Neural progenitor cell (in vitro differentiated cells): ENCODE measurements around the gene EEF2K. TPM values are rescaled to one million over a fixed set of nuclear protein-coding genes. Genes with fewer than 3 reads are reported as not detected.

Experiments
- DNase-seq: peaks from one replicate; pipeline ENCODE4 v3.0.0-alpha.2; 2016; ENCODE audit warnings: low spot score
- H2AFZ ChIP-seq: fragments of 200-600 bp; sonication (generic); replicated peaks from 2 replicates; pipeline ENCODE4 v1.6.1; 2016; ENCODE audit warnings: antibody characterized with exemption
- H3F3A ChIP-seq: fragments of 200-600 bp; sonication (generic); 2 replicates; pipeline ENCODE4 v1.6.1; 2016; ENCODE audit warnings: antibody characterized with exemption, low read depth
- H3K27ac ChIP-seq: fragments of 200-600 bp; sonication (generic); 2 replicates; pipeline ENCODE4 v1.5.1; 2016; ENCODE audit warnings: mild to moderate bottlenecking
- H3K27me3 ChIP-seq: fragments of 200-600 bp; sonication (generic); 2 replicates; pipeline ENCODE4 v1.6.1; 2016; ENCODE audit warnings: mild to moderate bottlenecking, moderate library complexity
- H3K36me3 ChIP-seq: fragments of 200-600 bp; sonication (generic); 2 replicates; pipeline ENCODE4 v1.5.1; 2016
- H3K4me1 ChIP-seq: fragments of 200-600 bp; sonication (generic); 2 replicates; pipeline ENCODE4 v1.6.1; 2016; ENCODE audit warnings: mixed run types
- H3K4me2 ChIP-seq: fragments of 200-600 bp; sonication (generic); 2 replicates; pipeline ENCODE4 v1.6.1; 2016
- H3K4me3 ChIP-seq: fragments of 200-600 bp; sonication (generic); 2 replicates; pipeline ENCODE4 v1.5.1; 2016
- H3K79me2 ChIP-seq: fragments of 200-600 bp; sonication (generic); 2 replicates; pipeline ENCODE4 v1.6.1; 2016; ENCODE audit warnings: low read depth
- H3K9ac ChIP-seq: fragments of 200-600 bp; sonication (generic); 2 replicates; pipeline ENCODE4 v1.6.1; 2016
- H3K9me3 ChIP-seq: fragments of 200-600 bp; sonication (generic); 2 replicates; pipeline ENCODE4 v1.5.1; 2016; ENCODE audit warnings: low read depth
- H4K20me1 ChIP-seq: fragments of 200-600 bp; sonication (generic); 2 replicates; pipeline ENCODE4 v1.6.1; 2016; ENCODE audit warnings: low read depth
- H3K27ac Mint-ChIP-seq: 3 replicates; pipeline ENCODE4 v1.8.0; 2021; ENCODE audit warnings: mixed read lengths
- H3K27me3 Mint-ChIP-seq: 2 replicates; pipeline ENCODE4 v1.8.0; 2022; ENCODE audit warnings: low read depth, mild to moderate bottlenecking, inconsistent platforms, moderate library complexity, mixed read lengths; ENCODE audit not compliant: insufficient read depth
- H3K36me3 Mint-ChIP-seq: 3 replicates; pipeline ENCODE4 v1.8.0; 2021; ENCODE audit warnings: mixed read lengths
- H3K4me1 Mint-ChIP-seq: 3 replicates; pipeline ENCODE4 v1.8.0; 2021; ENCODE audit warnings: mixed read lengths
- H3K4me3 Mint-ChIP-seq: 3 replicates; pipeline ENCODE4 v1.8.0; 2021; ENCODE audit warnings: mild to moderate bottlenecking, moderate library complexity, mixed read lengths
- H3K9me3 Mint-ChIP-seq: 3 replicates; pipeline ENCODE4 v1.8.0; 2020; ENCODE audit warnings: mixed read lengths
- CTCF ChIP-seq: fragments of 200-600 bp; sonication (generic); IDR thresholded peaks from 2 replicates; pipeline ENCODE4 v1.5.1; 2017; ENCODE audit warnings: antibody characterized with exemption, mild to moderate bottlenecking
- EZH2 ChIP-seq: fragments of 200-600 bp; sonication (generic); IDR thresholded peaks from 2 replicates; pipeline ENCODE4 v1.6.1; 2017; ENCODE audit warnings: antibody characterized with exemption, mild to moderate bottlenecking, moderate library complexity
- EZH2phosphoT487 ChIP-seq: fragments of 200-600 bp; sonication (generic); IDR thresholded peaks from 2 replicates; pipeline ENCODE4 v1.6.1; 2017; ENCODE audit warnings: antibody characterized with exemption
- total RNA-seq: library from RNA; depleted of rRNA; stranded (reverse); fragments of >200 nt; gene quantifications from 2 replicates; pipeline ENCODE4 v1.2.3, GENCODE V29; 2015; ENCODE audit warnings: low replicate concordance

Gene EEF2K
- total RNA-seq, 1 donor from 2014 or later: 9.0 TPM

GRCh38 chr16:22186517-22186916 is 19.6 kb upstream of the EEF2K start:
- no peak overlapping the region for H3K4me3 Mint-ChIP-seq
- Histone ChIP-seq H3K9ac (no peak overlapping the region), H3F3A (peaks cover 5% of the 10 kb centered on the region), H3K79me2 (no peaks in the 10 kb centered on the region), H4K20me1 (peaks cover 10% of the 10 kb centered on the region), H3K27me3 (peaks cover 16% of the 10 kb centered on the region), H3K4me2 (no peak overlapping the region), H3K9me3 (no peaks in the 10 kb centered on the region), H3K4me1 (peaks cover 4% of the 10 kb centered on the region), H2AFZ (no peak overlapping the region), H3K27ac (no peak overlapping the region), H3K36me3 (no peaks in the 10 kb centered on the region), H3K4me3 (no peak overlapping the region)
- TF ChIP-seq EZH2 (no peak), CTCF (peak; percentile 66), EZH2phosphoT487 (no peak)
- H3K4me1 Mint-ChIP-seq: peaks cover 12% of the 10 kb centered on the region
- H3K9me3 Mint-ChIP-seq: no peaks in the 10 kb centered on the region
- H3K36me3 Mint-ChIP-seq: no peaks in the 10 kb centered on the region
- DNase-seq: peak; percentile 73
- peaks cover 4% of the 10 kb centered on the region for H3K27me3 Mint-ChIP-seq
- H3K27ac Mint-ChIP-seq: no peak overlapping the region

- no peaks in the 10 kb centered on the region for H3K9me3 ChIP-seq
- DNase-seq: no peak
- H3K36me3 ChIP-seq: no peaks in the 10 kb centered on the region
- H3K27me3 Mint-ChIP-seq: peaks cover 2% of the 10 kb centered on the region
- H3K27ac Mint-ChIP-seq: no peak overlapping the region
- no peaks in the 10 kb centered on the region for H3K79me2 ChIP-seq
- H3K4me3 ChIP-seq: no peak overlapping the region
- peaks cover 16% of the 10 kb centered on the region for H3K27me3 ChIP-seq
- peak overlapping the region; percentile 16 for H3K4me3 Mint-ChIP-seq
- H3F3A ChIP-seq: peaks cover 9% of the 10 kb centered on the region
- no peak for TF ChIP-seq EZH2phosphoT487
- no peak for TF ChIP-seq CTCF
- no peak for TF ChIP-seq EZH2
- H3K27ac ChIP-seq: no peak overlapping the region
- H3K4me1 Mint-ChIP-seq: peaks cover 19% of the 10 kb centered on the region
- H3K36me3 Mint-ChIP-seq: no peaks in the 10 kb centered on the region
- H4K20me1 ChIP-seq: peaks cover 10% of the 10 kb centered on the region
- H3K9me3 Mint-ChIP-seq: no peaks in the 10 kb centered on the region
- H3K4me1 ChIP-seq: peaks cover 4% of the 10 kb centered on the region
- H3K9ac ChIP-seq: no peak overlapping the region
- H2AFZ ChIP-seq: no peak overlapping the region
- no peak overlapping the region for H3K4me2 ChIP-seq
Measured at GRCh38 chr16:22188267-22188594, 17.8 kb upstream of the EEF2K start.

GRCh38 chr16:22188595-22189442 is 17.3 kb upstream of the EEF2K start:
- Histone ChIP-seq H3K36me3 (no peaks in the 10 kb centered on the region), H3K4me3 (no peak overlapping the region), H3K27ac (no peak overlapping the region), H3K4me2 (peak overlapping the region; percentile 20), H3K9ac (no peak overlapping the region), H3K4me1 (peaks cover 4% of the 10 kb centered on the region), H4K20me1 (peaks cover 10% of the 10 kb centered on the region), H2AFZ (no peak overlapping the region), H3K27me3 (peaks cover 16% of the 10 kb centered on the region), H3F3A (peaks cover 9% of the 10 kb centered on the region), H3K9me3 (no peaks in the 10 kb centered on the region), H3K79me2 (no peaks in the 10 kb centered on the region)
- DNase-seq: peak; percentile 87
- H3K9me3 Mint-ChIP-seq: no peaks in the 10 kb centered on the region
- H3K27me3 Mint-ChIP-seq: peaks cover 5% of the 10 kb centered on the region
- H3K4me1 Mint-ChIP-seq: peaks cover 19% of the 10 kb centered on the region
- TF ChIP-seq CTCF (peak; percentile 87), EZH2 (no peak)
- H3K27ac Mint-ChIP-seq: no peak overlapping the region
- H3K4me3 Mint-ChIP-seq: peak overlapping the region; percentile 91
- no peaks in the 10 kb centered on the region for H3K36me3 Mint-ChIP-seq
